GM10248 (cell line): ENCODE results near the gene MRPL44.

Experiments used
- CTCF ChIA-PET: fragments of 300-600 bp; sonication (Branson Sonifier 250); formaldehyde crosslinking; extraction: SDS; loops from one replicate; lab custom pipeline; 2021; ENCODE audit warnings: antibody characterized with exemption; lab: Yijun Ruan, JAX
- POLR2A ChIA-PET: fragments of 350-650 bp; sonication (Branson Sonifier 250); formaldehyde crosslinking; extraction: SDS; loops from one replicate; lab custom pipeline; 2020; ENCODE audit warnings: antibody characterized with exemption; lab: Yijun Ruan, JAX
- DNase-seq: peaks from one replicate; pipeline ENCODE4 v3.0.0; 2012; ENCODE audit errors: extremely low spot score
- TF ChIP-seq, protein P1 (sequence below): IDR thresholded peaks from 2 replicates; pipeline ENCODE4 v1.5.1; 2012; ENCODE audit warnings: mild to moderate bottlenecking, low read depth; ENCODE audit errors: extremely low read depth, missing control alignments, control extremely low read depth

Gene MRPL44

DNA sequence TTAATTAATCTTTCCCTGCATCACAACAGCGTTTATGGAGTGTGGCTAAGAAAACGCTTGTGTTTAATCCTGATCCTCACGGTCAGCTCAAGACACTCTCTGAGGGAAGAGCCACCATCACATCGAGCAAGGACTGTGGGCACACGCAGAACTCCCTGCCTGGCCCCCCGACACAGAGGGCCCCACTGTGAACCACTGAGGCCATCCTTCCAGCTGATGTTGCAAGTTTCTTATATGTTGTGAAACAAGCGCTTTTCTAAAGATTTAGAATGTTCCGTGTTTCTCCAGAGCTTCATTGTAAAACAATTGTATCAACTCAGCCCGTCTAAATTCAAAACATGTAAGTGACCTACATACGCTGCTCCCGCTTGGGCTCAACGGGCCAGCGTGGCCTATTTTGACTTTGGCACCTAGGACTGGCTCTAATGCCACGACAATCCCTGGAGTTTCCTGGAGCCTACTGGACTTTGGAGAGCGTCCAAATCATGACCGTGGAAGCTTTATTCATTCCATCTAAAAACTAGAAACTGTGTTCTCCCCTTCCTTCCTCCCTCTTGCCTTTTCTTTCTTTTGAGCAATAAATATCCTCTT is 46.9 kb downstream of the MRPL44 start:
- CTCF ChIA-PET = interaction anchor here (1.4 to 8.6 kb wide), 2 partner anchors 11 to 280 kb away, joined by 3 to 78 read pairs; no protein-coding TSS in a partner anchor
- POLR2A ChIA-PET = no interaction called here
- TF ChIP-seq, protein P1, sequence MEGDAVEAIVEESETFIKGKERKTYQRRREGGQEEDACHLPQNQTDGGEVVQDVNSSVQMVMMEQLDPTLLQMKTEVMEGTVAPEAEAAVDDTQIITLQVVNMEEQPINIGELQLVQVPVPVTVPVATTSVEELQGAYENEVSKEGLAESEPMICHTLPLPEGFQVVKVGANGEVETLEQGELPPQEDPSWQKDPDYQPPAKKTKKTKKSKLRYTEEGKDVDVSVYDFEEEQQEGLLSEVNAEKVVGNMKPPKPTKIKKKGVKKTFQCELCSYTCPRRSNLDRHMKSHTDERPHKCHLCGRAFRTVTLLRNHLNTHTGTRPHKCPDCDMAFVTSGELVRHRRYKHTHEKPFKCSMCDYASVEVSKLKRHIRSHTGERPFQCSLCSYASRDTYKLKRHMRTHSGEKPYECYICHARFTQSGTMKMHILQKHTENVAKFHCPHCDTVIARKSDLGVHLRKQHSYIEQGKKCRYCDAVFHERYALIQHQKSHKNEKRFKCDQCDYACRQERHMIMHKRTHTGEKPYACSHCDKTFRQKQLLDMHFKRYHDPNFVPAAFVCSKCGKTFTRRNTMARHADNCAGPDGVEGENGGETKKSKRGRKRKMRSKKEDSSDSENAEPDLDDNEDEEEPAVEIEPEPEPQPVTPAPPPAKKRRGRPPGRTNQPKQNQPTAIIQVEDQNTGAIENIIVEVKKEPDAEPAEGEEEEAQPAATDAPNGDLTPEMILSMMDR = no peak
- no peak for DNase-seq

DNA sequence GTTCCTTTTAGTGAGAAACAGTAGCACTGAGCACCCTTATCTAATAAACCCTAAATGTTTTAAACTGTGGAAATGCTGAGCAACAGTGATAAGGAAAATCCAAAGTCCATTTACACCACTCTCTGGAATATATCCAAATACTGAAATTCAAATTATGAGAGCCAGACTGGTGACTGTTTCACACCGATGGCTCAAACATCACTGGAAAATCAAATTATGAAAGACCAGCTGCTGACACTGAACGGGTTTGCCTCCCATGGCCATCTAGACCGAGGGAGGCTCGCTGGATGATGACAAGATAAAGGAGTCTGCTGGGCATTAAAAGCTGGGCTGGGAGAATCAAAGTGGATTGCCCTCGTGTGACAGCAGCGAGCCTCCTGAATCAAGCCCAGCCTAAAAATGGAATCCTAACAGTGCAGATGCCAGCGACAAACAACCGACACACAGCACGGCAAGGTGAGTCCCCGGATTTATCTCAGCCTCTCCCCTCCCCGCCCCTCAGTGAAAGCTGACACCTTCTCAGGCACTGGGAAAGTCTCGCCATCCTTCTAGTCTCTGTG is 51.5 kb downstream of the MRPL44 start:
- ChIA-PET POLR2A (no interaction called here), CTCF (interaction anchor here (0.9 to 8.6 kb wide), 3 partner anchors 12 to 38 kb away, joined by 3 to 78 read pairs (median 5); no protein-coding TSS in a partner anchor)
- TF ChIP-seq, protein P1 = no peak
- DNase-seq = no peak

DNA sequence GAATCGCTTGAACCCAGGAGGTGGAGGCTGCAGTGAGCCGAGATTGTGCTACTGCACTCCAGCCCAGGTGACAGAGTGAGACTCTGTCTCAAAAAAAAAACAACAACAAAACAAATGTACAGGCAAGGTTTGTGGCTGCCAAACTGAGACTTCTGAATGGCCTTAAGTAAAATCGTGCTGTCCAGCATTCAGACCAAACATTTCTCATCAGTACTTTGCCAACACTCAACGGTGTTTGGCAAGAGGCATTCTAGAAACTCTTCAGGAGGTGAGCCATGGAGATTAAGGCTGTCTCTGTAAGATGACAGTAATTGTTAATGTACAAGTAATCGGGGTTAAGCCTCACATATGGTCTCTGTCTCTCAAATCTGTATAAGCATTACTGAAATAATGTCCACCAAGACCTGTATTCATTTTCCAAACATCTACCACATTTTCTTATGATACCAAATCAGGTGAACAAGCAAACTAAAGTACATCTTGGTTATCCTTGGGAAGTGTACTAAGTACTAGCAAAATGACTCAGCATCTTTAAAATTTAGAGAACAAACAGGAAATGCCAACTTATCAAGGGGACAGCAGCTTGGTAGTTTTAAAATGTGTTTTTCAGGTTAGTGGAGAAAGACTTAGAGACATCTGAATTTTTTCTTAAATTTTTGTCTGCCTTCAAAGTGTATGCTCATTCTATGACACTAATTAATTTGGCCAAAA is 52.5 kb downstream of the MRPL44 start:
- CTCF ChIA-PET = interaction anchor here (0.9 to 8.6 kb wide), 3 partner anchors 11 to 735 kb away, joined by 3 to 78 read pairs (median 3); no protein-coding TSS in a partner anchor
- no peak for DNase-seq
- POLR2A ChIA-PET = no interaction called here
- TF ChIP-seq, protein P1 = no peak

DNA sequence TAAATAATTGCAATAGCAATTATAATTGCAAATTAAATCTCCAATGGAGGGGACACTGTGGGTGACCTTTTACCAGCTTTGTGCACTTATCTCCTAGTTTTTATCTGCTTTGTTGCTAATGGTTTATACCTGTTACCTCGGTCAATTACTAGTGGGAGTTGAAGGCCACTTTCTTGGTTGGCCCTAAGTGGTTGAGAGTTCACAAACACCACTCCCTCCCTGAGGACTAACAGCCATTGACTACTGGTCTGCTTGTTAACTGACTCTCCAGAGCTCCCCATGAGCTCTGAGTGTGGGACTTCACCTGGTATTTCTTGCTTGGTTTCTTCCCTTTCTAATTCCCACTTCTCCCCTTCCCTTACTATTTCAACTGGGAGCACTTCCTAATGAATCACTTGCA is 54.6 kb downstream of the MRPL44 start:
- DNase-seq = no peak
- CTCF ChIA-PET = no interaction called here
- TF ChIP-seq, protein P1 = no peak
- POLR2A ChIA-PET = no interaction called here

DNA sequence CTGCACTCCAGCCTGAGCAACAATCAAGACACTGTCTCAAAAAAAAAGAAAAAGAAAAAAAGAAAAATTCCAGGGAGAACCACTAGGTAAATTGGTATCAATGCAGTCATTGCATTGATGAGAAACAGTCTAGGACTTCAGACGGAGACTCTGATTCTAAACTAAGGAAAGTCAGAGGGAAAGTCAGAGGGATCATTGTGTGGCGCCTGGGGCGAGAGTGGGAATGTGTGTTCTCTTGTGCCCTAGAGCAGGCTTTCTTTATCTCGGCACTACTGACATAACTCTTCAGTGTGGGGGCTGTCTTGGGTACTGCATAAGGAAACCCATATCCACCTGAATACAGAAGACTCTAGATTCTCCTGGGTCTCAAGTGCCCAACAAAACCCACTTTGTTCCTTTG is 57.1 kb downstream of the MRPL44 start:
- TF ChIP-seq, protein P1 = no peak
- POLR2A ChIA-PET = no interaction called here
- CTCF ChIA-PET = no interaction called here
- no peak for DNase-seq

DNA sequence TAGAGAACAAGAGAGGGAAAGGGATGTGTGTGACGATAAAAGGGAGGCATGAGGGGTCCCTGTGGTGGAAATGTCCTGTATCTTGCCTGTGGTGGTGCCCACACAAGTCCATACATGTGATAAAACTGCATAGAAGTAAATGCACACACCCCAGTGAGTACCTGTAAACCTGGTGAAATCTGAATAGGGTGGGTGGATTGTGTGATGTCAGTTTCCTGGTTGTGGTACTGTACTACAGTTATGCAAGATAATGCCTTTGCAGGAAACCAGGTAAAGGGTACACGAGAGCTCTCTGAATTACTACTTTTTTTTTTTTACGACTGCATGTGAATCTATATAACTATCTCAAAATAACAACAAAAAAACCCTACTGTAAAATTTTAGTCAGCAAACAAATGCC is 59.7 kb downstream of the MRPL44 start:
- DNase-seq = no peak
- ChIA-PET POLR2A (no interaction called here), CTCF (interaction anchor here (1.0 to 1.3 kb wide), 2 partner anchors 10 to 23 kb away, joined by 3 to 4 read pairs; no protein-coding TSS in a partner anchor)
- TF ChIP-seq, protein P1 = no peak
